Right forelimb (tissue), 1 donor: ENCODE data around the gene CEBPZ.
"Not testable (repeated sequence)": the region's sequence is repeated elsewhere in the genome, so short reads cannot be mapped to it uniquely, and the experiment has no call there.

Experiments
- DNase-seq: peaks from one replicate; pipeline ENCODE4 v3.0.0-alpha.2; 2018

The CEBPZ gene

DNA sequence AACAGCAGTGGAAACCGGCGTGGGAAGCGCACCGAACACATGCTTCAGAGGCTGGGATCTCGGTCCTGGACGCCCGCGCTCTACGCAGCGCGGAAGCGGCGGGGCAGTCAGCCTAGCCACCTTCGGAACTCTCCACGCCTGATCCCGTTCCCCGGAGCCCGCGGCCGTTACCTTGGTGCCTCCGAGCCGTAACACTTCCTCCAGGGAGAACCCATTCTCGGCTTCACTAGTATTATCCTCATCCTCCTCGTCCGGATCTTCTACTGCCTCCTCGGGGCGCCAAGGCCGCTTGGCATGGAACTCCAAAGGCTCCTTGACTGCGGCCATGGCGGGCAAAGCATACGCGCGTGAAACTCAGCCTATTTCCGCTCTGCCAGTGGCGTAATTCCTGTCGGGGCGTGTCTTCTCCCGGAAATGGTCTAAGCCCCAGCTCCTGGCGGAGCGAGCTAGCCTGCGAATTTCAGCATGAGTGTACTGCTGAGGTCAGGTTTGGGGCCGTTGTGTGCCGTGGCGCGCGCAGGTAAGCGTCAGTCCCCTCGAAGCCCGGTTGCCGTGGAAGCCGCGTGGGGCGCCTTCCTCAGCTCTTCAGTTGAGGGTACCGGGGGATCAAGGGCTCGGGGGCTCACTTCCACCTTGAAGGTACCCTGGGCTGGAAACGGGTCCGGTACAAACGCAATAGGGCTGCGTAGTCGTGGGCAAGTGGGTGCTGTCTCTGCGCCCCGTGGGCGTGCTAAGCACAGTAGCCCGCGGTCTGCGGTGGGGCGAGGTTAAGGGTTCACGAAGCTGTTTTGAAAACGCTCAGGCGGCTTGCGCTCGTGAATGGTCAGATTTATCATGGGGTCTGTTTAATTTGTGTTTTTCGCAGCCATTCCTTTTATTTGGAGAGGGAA is at the start of gene CEBPZ, which contains the start of gene NDUFAF7:
CEBPZ (minus strand) TSS at position 356 of the 890 bp plus-strand sequence; CDS start at position 327, 29 bp downstream.
NDUFAF7 (plus strand) TSS at position 418 of the 890 bp plus-strand sequence; CDS start at position 466, 48 bp downstream.
- DNase-seq, result peak; percentile 94

DNA sequence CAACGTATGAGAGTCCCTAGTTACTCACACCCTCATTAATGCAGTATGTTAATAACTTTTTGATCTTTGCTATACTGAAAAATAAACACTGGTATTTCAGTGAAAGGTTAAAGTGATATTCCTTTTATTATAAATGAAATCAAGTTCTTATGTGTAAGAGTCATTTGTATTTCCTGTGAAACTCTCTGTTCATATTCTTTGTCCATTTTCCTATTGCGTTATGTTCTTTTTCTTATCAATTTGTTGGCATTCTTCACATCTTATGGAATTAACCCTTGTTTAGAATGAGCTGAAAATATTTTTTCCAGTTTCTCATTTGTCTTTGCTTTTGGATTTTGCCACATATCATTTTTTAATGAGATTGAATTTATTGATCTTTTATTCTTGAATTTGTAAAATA is 44.9 kb upstream of the CEBPZ start:
- no peak for DNase-seq

- no peak for DNase-seq
Measured at GRCh38 chr2:37274359-37274965, 43.1 kb upstream of the CEBPZ start.

DNA sequence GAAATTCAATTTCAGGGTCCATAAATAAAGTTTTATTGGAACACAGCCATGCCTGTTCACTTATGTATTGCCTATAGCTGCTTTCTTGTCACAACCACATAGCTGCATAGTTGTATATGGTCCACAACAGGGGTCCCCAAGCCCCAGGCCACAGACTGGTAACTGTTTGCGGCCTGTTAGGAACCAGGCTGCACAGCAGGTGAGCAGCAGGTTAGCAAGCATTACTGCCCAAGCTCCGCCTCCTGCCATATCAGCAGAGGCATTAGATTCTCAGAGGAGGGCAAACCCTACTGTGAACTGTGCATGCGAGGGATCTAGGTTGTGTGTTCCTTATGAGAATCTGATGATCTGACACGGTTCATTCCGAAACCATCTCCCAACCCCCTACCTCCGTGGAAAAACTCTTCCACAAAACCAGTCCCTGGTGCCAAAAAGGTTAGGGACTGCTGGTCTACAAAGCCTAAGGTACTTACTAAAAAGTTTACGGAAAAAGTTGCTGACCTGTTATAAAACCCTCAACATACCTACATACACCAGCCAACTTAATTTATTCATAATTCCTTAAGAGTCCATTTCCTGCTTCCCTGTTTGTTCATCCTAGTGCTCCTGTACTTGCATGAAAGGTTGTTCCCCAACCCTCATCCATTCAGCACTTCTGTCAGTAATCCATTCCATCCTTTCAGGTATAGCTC is 40.1 kb upstream of the CEBPZ start:
- DNase-seq, result no peak

- no peak for DNase-seq
Measured at GRCh38 chr2:37268111-37268510, 36.7 kb upstream of the CEBPZ start.

- no peak for DNase-seq
Measured at GRCh38 chr2:37267685-37268084, 36.3 kb upstream of the CEBPZ start.

- no peak for DNase-seq
Measured at GRCh38 chr2:37263839-37264238, 32.4 kb upstream of the CEBPZ start.

GRCh38 chr2:37262522-37262921 is 31.1 kb upstream of the CEBPZ start:
- no peak for DNase-seq

DNA sequence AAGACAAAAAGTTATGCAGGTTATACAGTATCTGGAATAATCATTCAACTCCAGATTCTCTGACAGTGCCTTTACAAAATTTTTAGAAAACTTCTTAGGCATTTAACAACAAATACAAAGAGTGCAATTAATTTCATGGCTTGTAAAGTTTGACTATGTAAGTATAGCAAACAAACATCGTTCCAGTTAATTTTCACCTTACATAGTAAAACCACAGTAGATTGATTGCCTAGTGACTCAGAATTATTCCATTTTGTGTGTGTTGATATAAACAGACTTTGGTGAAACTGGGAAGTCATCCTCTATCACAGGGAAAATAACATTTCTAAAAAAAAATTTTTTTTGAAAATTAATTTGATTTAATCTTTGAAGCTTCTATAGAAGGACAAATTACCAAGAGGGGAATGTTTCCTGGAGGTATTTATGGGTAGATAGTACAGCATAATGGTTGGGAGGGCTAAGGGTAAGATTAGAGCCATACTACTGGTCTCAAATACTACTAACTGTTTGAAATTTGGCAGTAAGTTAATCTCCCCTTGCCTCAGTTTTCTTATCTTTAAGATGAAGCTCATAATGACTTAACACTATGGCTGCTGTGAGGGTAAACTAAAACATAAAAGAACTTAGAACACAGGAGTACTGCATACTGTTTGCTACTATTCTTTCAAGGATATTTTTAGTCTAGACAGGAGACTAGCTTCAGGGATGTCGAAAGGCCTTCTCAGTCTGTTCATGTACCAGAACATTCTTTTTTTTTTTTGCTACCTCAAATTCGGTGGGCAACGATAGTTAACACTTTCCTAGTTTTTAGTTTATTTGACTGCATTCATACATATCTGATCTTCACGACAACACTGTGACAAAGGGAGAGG is 19.7 kb upstream of the CEBPZ start:
- no peak for DNase-seq

GRCh38 chr2:37246205-37246604 is 14.8 kb upstream of the CEBPZ start:
- DNase-seq, result no peak

DNA sequence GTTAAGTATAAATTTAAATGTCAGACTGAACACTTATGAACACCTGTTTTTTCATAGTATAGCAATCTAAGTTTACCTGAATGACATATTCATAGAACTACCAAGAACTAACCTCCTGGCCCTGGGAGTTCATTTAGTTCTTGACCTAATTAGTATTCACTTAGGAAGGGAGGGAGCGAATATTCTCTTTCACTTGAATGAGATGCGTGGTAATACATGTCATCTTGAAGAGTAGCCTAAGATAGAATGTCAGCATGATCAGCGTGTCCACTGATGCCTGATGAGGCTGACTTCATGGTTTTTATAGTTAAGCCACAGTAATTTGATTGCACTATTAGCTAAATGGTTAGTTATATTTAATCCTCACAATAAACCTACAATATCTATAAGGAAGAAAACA is 13.4 kb upstream of the CEBPZ start:
- no peak for DNase-seq

GRCh38 chr2:37244017-37244416 is 12.6 kb upstream of the CEBPZ start:
- DNase-seq, result no peak

DNA sequence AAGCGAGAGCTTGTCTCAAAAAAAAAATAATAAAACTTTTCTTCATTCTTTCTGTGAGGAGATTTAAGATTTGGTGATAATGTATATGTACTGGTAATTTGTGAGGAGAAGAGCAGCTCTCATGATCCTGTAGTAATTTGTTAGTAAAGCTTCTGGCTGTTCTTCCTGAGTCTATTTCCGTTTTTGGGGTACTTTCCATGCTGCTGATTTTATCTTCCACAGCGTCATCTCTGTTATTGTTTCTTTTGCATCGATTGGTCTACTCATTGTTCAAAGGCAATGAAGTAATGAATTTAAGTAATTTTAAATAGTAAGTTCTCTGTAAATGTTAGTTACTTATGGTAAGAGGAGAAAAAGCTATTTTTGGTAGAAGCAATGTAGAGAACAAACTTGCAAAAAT is 12.0 kb upstream of the CEBPZ start:
- DNase-seq, result no peak

DNA sequence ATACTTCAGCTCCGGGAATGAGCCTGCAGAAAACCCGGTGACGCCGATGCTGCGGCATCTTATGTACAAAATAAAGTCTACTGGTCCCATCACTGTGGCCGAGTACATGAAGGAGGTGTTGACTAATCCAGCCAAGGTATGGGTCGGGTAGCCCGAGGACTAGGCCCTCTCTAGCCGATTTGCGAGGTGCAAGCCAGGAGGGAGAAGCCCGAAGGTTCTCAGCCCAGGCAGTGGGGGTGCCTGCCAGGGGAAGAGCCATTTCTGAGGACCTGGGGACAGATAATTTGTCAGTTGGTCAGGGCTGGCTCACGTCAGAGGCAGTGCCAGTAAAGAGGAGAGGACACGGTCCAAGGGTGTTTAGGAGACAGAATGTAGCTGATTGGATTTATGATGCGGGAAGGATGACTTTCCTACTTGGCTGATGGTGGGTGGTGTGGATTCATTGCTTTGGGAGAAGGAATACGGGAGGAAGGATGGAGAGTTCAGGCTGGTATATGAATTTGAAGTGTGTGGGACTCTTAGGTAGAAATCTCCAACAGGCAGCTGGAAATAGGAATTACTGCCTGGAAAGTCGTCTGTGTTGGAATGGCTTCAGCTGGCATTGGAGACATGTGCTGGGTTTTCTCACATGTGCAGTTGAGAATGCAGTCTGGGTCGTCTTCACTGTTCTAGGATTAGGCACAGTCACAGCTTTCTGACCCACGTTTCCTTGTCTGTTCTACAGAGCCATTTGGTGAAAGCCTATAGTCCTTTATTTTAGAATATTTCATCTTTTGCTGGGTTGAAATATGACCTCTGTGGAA is 936 bp upstream of the CEBPZ start:
- peak; percentile 48 for DNase-seq

DNA sequence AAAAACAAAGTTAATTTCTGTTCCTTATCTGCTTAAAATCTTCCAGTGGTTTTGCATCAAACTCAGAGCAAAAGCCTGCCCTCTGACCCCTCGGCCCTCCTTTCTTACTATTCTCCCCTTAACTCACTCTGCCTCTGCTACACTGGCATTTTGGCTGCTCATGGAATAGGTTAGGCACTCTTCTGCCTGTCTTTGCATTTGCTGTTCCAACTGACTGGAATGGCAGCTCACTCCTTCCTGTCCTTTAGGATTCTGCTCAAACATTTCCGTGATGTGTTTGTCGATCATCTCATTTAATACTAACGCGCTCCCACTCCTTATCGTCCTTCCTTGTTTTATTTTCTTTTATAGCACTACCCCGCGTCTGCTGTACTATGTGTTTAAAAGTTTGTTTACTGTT is 815 bp downstream of the CEBPZ start:
- no peak for DNase-seq

- no peak for DNase-seq
Measured at GRCh38 chr2:37228788-37229187, 2.6 kb downstream of the CEBPZ start.

DNA sequence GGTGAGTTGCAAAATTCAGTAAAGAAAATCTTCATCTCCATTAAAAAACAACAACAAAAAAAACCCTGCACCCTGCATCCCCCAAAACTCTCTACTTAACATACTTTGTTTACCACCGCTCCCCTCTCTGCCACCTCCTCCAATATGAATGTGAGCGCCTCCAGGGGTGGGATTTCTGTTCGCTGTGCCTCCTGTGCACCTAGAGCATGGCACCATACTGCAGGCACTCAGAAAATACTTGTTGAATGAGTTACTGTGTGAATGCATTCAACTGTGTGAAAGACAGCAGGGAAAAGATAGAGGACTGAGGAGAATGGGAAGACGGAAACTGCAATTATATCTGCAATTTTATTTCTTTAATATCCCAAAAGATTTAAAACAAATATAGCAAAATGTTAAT is 4.5 kb downstream of the CEBPZ start:
- DNase-seq, result no peak

DNA sequence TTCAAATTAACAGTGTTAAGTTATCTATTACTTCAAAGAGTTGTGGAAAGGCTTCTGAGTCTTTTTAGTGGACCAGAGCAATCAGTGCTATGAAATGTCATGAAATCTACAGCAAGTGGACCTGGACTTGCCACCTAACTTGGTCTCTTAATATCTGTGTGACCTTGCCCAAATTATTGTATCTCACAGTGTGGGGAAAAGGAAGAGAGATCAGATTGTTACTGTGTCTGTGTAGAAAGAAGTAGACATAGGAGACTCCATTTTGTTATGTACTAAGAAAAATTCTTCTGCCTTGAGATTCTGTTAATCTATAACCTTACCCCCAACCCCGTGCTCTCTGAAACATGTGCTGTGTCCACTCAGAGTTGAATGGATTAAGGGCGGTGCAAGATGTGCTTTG is 6.3 kb downstream of the CEBPZ start:
- not testable (repeated sequence) for DNase-seq

- DNase-seq, result no peak
Measured at GRCh38 chr2:37224063-37224462, 7.3 kb downstream of the CEBPZ start.

DNA sequence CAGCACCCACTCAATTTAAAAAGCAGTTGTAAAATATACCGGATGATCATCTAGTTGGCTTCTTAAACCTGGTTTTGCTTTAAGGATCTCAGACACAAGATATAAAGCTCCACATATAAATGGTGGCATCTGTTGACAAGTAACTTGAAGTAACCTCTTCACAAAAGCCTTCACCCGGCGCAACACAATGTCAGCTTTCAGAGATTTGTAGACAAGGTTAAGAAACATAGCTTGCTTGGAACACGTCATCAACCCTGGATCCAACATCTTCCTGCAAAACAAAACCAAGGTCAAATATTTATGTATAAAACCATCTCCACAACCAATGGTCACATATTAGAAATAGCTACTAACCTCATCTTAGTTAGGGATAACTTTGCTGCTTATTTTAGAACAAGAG is 8.3 kb downstream of the CEBPZ start:
- no peak for DNase-seq

GRCh38 chr2:37219046-37219445 is 12.3 kb downstream of the CEBPZ start:
- DNase-seq, result no peak

DNA sequence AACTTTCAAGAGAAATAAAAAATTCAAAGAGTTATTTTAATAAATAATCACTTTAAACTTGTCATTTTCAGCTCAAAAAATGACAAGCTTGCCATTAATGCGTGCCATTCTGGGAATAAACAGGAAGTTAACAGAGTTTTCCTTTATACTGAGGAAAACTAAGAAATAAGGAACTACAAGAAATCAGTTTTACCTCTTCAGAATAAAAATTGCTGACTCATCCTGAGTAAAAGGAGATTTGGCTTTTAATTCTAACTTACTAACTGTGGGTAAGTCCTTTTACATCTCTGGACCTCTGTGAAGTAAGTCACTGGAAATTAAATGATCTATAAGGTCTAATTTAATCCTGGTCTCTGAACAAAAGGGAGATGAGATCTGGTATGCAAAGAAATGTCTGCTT is 16.1 kb downstream of the CEBPZ start:
- no peak for DNase-seq
